SHP77 treated with DMSO at 0.1 percent for 48 hours (cell line): ENCODE data around the gene DYNLT4.
A peak's percentile ranks its signal among the peaks of the same experiment; 100 is the strongest.
"Not testable (repeated sequence)": the region's sequence is repeated elsewhere in the genome, so short reads cannot be mapped to it uniquely, and the experiment has no call there.

Source experiments
- DNase-seq: peaks from one replicate; lab custom pipeline; 2025; lab: John Stamatoyannopoulos, UW

The DYNLT4 gene

GRCh38 chr1:44806704-44807363, at the start of gene DYNLT4:
Gene DYNLT4 (minus strand): TSS chr1:44807351. CDS start chr1:44806668, 683 bp downstream.
- DNase-seq, result no peak

DNA sequence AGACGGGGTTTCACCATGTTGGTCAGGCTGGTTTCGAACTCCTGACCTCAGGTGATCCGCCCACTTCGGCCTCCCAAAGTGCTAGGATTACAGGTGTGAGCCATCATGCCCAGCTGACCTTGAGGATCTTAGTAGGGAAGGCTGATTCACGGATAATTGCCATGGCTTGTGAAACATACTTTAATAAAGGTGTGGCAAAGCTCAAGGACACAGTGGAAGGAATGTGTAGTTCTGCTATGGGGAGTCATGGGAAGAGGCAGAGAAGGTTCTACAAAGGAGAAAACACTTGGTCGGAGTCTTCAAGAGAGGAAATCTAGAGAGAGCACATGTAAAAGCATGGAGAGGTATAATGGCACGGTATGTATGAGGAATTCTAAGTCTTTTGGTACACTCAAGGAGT, 48.6 kb upstream of the DYNLT4 start:
- no peak for DNase-seq

GRCh38 chr1:44854970-44855369, 47.8 kb upstream of the DYNLT4 start:
- DNase-seq, result no peak

DNA sequence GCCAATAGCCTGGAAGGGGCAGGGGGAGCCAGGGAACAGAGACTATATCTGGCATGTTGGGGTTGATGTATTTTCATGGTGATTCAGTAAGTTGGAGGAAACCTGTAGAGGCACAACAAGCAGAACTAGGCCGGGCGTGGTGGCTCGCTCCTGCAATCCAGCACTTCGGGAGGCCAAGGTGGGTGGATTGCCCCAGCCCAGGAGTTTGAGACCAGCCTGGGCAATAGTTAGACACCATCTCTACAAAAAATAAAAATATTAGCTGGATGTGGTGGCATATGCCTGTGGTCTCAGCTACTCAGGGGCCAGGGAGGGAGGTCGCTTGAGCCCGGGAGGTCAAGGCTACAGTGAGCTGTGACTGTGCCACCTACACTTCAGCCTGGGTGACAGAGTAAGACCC, 46.0 kb upstream of the DYNLT4 start:
- DNase-seq, result no peak

- DNase-seq, result no peak
These were observed 44.2 kb upstream of the DYNLT4 start for GRCh38 chr1:44851308-44851707.

- no peak for DNase-seq
These were observed 42.5 kb upstream of the DYNLT4 start for GRCh38 chr1:44849575-44850132.

- DNase-seq, result no peak
These were observed 41.5 kb upstream of the DYNLT4 start for GRCh38 chr1:44848456-44849181.

- DNase-seq, result no peak
These were observed 40.7 kb upstream of the DYNLT4 start for GRCh38 chr1:44847845-44848244.

DNA sequence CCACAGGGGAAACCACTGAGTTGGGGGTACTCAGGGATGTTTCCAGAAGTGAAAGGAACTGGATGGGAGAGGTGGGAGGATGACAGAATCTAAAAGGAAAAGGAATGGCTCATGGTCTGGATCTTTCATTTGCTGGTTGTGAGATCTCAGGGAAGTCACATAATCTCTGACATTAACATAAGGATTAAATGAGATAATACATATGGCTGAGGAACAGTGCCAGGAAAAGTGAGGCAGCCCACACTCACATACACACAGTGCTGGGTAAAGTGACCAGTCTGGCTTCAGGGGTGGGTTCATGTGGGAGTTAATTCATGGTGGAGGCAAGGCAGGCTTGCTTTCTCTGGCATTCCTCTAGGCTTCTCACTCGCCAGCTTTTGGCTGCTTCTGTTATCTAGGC, 39.8 kb upstream of the DYNLT4 start:
- DNase-seq, result no peak

- DNase-seq, result peak; percentile 44
These were observed 35.9 kb upstream of the DYNLT4 start, which contains the start of gene PTCH2 for GRCh38 chr1:44842862-44843655. Gene PTCH2 (minus strand): TSS chr1:44843253. CDS start chr1:44842932, 321 bp downstream.

GRCh38 chr1:44842486-44842861, 35.3 kb upstream of the DYNLT4 start:
- DNase-seq, result peak; percentile 2

- DNase-seq, result no peak
These were observed 32.4 kb upstream of the DYNLT4 start for GRCh38 chr1:44839576-44839975.

GRCh38 chr1:44838294-44838693, 31.1 kb upstream of the DYNLT4 start:
- not testable (repeated sequence) for DNase-seq

DNA sequence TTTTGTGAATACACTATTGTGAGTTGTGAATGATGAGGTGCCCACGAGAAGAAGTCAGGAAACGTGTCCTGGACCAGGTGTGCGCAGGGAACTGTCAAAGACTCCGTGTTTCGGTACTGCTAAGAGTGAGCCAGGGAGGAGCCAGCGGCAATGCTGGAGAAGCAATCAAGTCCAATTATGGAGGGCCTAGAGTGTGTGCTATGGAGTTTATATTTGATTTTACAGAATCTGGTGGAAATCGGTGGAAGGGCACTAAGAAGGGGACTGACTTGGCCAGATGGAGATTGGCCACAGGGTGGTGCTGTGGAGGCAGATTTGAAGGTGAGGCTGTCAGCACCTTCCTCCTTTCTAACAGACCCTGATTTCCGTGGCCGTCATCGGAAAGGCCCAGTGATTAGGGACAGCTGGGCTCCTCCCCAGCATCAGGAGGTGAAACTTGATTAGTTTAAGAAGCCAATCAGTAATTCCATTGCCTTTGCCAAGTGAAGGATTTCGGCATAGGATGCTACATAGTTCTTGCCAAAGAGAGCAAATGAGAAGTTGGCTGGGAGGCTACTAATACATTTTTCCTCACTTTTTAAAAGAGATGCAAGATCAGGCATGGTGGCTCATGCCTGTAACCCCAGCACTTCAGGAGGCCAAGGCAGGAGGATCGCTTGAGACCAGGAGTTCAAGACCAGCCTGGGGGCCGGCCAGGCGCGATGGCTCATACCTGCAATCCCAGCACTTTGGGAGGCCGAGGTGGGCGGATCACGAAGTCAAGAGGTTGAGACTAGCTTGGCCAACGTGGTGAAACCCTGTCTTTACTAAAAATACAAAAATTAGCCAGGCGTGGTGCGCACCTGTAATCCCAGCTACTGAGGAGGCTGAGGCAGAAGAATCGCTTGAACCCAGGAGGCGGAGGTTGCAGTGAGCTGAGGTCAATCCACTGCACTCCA, 28.9 kb upstream of the DYNLT4 start:
- peak; percentile 60 for DNase-seq

DNA sequence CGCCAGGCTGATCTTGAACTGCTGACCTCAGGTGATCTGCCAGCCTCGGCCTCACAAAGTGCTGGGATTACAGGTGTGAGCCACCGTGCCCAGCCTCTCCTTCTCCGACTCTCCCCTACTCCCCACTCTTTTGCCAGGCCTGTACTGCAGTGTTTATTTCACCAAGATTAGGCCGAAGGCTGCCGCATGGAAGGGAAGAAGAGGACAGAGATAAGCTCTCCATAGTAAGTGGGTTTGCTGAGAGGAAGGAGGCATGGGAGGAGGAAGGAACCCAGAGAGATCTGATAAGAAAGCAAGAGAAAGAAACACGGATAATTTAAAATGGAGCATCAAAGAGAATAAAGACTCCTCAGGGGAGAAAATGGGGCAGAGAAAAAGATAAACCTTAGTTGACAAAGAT, 27.2 kb upstream of the DYNLT4 start:
- no peak for DNase-seq

DNA sequence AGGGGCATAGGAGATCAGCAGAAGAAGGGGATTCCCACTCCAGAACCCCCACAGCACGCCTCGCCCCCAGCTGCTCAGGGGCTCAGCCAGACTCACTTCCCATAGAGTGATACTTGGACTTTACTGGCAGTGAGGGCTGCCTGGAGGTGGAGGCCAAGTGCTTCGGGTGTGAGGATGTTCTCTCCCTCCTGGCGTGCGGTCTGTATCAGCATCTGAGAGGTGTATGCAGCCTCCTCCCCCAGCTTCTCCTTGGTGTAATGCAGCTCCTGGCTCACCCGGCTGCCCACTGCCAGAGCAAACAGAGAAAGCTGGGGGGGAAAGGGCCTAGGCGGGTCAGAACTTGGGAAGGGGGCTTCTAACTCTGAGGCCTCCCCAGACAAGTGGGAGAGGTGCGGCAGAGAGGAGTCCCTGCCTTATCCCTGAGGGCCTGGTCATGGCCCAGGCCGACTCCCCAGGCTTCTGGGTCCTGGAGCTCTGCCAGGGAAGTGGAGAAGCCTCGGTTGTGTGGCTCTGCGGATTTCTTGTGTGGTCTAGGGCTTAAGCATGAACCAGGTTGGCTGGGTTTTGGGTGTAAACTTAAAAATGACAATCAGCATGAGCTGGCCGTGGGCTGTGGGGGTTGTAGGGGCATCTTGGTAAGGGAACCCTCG, 25.0 kb upstream of the DYNLT4 start:
- DNase-seq, result no peak

- no peak for DNase-seq
These were observed 24.4 kb upstream of the DYNLT4 start for GRCh38 chr1:44831516-44831915.

DNA sequence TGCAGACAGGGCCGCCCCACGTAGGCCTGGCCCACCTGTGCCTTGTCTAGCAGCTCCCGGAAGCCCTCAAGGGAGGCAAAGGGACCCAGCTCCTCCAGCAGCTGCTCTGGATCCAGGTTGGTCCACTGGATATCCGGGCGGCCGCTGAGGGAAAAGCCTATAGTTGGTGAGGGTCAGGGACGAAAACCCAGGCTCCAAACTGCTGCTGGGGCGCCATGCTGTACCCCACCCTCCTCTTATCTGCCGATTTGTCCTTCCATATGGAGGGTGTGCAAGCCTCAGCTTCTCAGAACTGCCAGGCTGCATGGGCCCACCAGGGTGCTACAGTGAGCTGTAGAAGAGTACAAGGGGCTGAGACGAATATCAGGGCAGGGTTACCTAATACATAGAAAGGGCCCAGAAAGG, 23.8 kb upstream of the DYNLT4 start:
- DNase-seq, result no peak

- no peak for DNase-seq
These were observed 22.6 kb upstream of the DYNLT4 start for GRCh38 chr1:44829506-44830384.
